ENCODE results near the gene NHLRC4.
A peak's percentile ranks its signal among the peaks of the same experiment; 100 is the strongest.

NHLRC4 gene

GRCh38 chr16:576823-577201 lies 10.0 kb downstream of the NHLRC4 start:
- no peak for DNase-seq
- H3K4me1 Mint-ChIP-seq, result peaks cover 9% of the 10 kb centered on the region
- no peak overlapping the region for H3K27ac Mint-ChIP-seq
- CTCF ChIA-PET, result interaction anchor here (1.4 to 1.7 kb wide), 2 partner anchors 9 to 11 kb away, joined by 3 read pairs; partner anchors contain the start of gene NHLRC4
- H3K36me3 Mint-ChIP-seq, result no peaks in the 10 kb centered on the region
- H3K9me3 Mint-ChIP-seq, result no peaks in the 10 kb centered on the region
- H3K4me3 Mint-ChIP-seq, result no peak overlapping the region
- H3K27me3 Mint-ChIP-seq, result no peaks in the 10 kb centered on the region

DNA sequence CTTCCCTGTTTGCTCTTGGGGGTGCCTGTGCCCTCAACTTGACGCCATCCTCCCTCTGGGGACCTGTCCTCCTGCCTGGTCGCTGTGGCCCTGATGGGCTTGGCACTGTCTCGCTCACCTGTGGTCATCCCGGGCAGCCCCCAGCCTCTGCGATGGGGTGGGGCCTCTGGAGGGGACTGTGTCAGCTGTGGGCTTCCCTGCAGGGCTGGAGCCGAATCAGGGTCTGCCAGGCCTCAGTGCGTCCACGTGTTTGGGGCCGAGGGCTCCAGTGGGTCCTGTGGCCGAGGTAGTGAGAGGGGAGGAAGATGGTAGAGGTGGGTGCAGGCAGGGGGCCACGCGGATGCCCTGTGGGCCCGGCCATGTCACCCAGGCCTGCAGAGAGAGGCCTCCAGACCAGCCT lies 11.0 kb downstream of the NHLRC4 start:
- Mint-ChIP-seq H3K9me3 (no peaks in the 10 kb centered on the region), H3K4me3 (no peak overlapping the region), H3K4me1 (peaks cover 7% of the 10 kb centered on the region), H3K27ac (no peak overlapping the region), H3K27me3 (no peaks in the 10 kb centered on the region), H3K36me3 (no peaks in the 10 kb centered on the region)
- CTCF ChIA-PET, result interaction anchor here (1.7 kb wide), 1 partner anchor 12 kb away, joined by 3 read pairs; the partner anchor contains the start of gene NHLRC4
- no peak for DNase-seq

GRCh38 chr16:578232-578869 lies 11.5 kb downstream of the NHLRC4 start:
- no peak for DNase-seq
- Mint-ChIP-seq H3K27ac (no peak overlapping the region), H3K27me3 (no peaks in the 10 kb centered on the region), H3K4me3 (no peak overlapping the region), H3K4me1 (peaks cover 7% of the 10 kb centered on the region), H3K9me3 (no peaks in the 10 kb centered on the region), H3K36me3 (no peaks in the 10 kb centered on the region)
- CTCF ChIA-PET, result interaction anchor here (1.0 kb wide), 3 partner anchors 12 to 22 kb away, joined by 3 to 4 read pairs (median 4); partner anchors contain the start of gene RAB40C

DNA sequence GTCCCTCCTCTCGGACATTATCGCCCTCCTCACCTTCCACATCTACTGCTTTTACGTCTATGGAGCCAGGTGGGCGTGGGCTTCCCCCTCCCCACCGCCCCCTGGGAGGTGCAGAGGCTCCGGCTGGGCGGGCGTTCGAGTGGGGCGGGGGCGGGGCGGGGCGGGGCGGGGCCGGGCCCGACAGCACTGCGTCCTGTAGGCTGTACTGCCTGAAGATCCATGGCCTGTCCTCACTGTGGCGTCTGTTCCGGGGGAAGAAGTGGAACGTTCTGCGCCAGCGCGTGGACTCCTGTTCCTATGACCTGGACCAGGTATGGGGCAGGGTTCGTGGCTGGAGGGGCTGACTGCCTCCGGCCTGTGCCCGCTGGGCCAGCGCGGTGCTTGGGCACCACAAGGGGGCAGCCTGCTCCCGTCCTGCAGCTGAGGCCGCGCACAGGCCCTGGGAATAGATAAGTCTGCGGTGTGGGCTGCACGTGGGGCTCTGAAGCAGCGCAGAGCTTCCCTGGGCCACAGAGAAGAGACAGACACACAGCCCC lies 12.1 kb downstream of the NHLRC4 start:
- Mint-ChIP-seq H3K4me3 (no peak overlapping the region), H3K36me3 (no peaks in the 10 kb centered on the region), H3K4me1 (peaks cover 7% of the 10 kb centered on the region), H3K9me3 (no peaks in the 10 kb centered on the region), H3K27ac (no peak overlapping the region), H3K27me3 (no peaks in the 10 kb centered on the region)
- CTCF ChIA-PET, result interaction anchor here (0.6 to 1.0 kb wide), 4 partner anchors 11 to 74 kb away, joined by 3 to 4 read pairs (median 4); partner anchors contain the start of gene RAB40C
- DNase-seq, result peak; percentile 79

GRCh38 chr16:580141-580945 lies 13.5 kb downstream of the NHLRC4 start:
- H3K9me3 Mint-ChIP-seq, result no peaks in the 10 kb centered on the region
- H3K36me3 Mint-ChIP-seq, result no peaks in the 10 kb centered on the region
- peaks cover 7% of the 10 kb centered on the region for H3K4me1 Mint-ChIP-seq
- no peak overlapping the region for H3K4me3 Mint-ChIP-seq
- CTCF ChIA-PET, result interaction anchor here (0.6 kb wide), 1 partner anchor 542 kb away, joined by 3 read pairs; no protein-coding TSS in a partner anchor
- no peak for DNase-seq
- H3K27me3 Mint-ChIP-seq, result peaks cover 2% of the 10 kb centered on the region
- no peak overlapping the region for H3K27ac Mint-ChIP-seq

- no peak for DNase-seq
- CTCF ChIA-PET, result interaction anchor here (0.6 kb wide), 1 partner anchor 543 kb away, joined by 3 read pairs; no protein-coding TSS in a partner anchor
- H3K36me3 Mint-ChIP-seq, result no peaks in the 10 kb centered on the region
- no peak overlapping the region for H3K4me3 Mint-ChIP-seq
- peaks cover 7% of the 10 kb centered on the region for H3K4me1 Mint-ChIP-seq
- no peak overlapping the region for H3K27ac Mint-ChIP-seq
- peaks cover 4% of the 10 kb centered on the region for H3K27me3 Mint-ChIP-seq
- H3K9me3 Mint-ChIP-seq, result no peaks in the 10 kb centered on the region
Observed at GRCh38 chr16:580946-581498, 14.2 kb downstream of the NHLRC4 start.

GRCh38 chr16:582218-582613 lies 15.4 kb downstream of the NHLRC4 start:
- CTCF ChIA-PET, result no interaction called here
- DNase-seq, result no peak
- H3K9me3 Mint-ChIP-seq, result no peaks in the 10 kb centered on the region
- peaks cover 7% of the 10 kb centered on the region for H3K4me1 Mint-ChIP-seq
- H3K27me3 Mint-ChIP-seq, result peaks cover 4% of the 10 kb centered on the region
- no peak overlapping the region for H3K27ac Mint-ChIP-seq
- no peaks in the 10 kb centered on the region for H3K36me3 Mint-ChIP-seq
- H3K4me3 Mint-ChIP-seq, result no peak overlapping the region

- peaks cover 10% of the 10 kb centered on the region for H3K4me1 Mint-ChIP-seq
- no peaks in the 10 kb centered on the region for H3K9me3 Mint-ChIP-seq
- DNase-seq, result no peak
- H3K36me3 Mint-ChIP-seq, result peaks cover 2% of the 10 kb centered on the region
- H3K27ac Mint-ChIP-seq, result no peak overlapping the region
- no peak overlapping the region for H3K4me3 Mint-ChIP-seq
- CTCF ChIA-PET, result no interaction called here
- peaks cover 4% of the 10 kb centered on the region for H3K27me3 Mint-ChIP-seq
Observed at GRCh38 chr16:582614-583331, 16.0 kb downstream of the NHLRC4 start.

GRCh38 chr16:583470-583814 lies 16.6 kb downstream of the NHLRC4 start:
- no peak overlapping the region for H3K27ac Mint-ChIP-seq
- no peak for DNase-seq
- no peaks in the 10 kb centered on the region for H3K9me3 Mint-ChIP-seq
- no peak overlapping the region for H3K4me3 Mint-ChIP-seq
- peaks cover 14% of the 10 kb centered on the region for H3K4me1 Mint-ChIP-seq
- H3K36me3 Mint-ChIP-seq, result peaks cover 2% of the 10 kb centered on the region
- CTCF ChIA-PET, result no interaction called here
- peaks cover 4% of the 10 kb centered on the region for H3K27me3 Mint-ChIP-seq

- CTCF ChIA-PET, result no interaction called here
Observed at GRCh38 chr16:583815-584591, 17.2 kb downstream of the NHLRC4 start.

GRCh38 chr16:585351-585750 lies 18.5 kb downstream of the NHLRC4 start:
- CTCF ChIA-PET, result interaction anchor here (1.3 kb wide), 1 partner anchor 8 kb away, joined by 3 read pairs; no protein-coding TSS in a partner anchor
- Mint-ChIP-seq H3K4me1 (peaks cover 10% of the 10 kb centered on the region), H3K27ac (no peak overlapping the region), H3K4me3 (no peak overlapping the region), H3K27me3 (peaks cover 4% of the 10 kb centered on the region), H3K9me3 (no peaks in the 10 kb centered on the region), H3K36me3 (peaks cover 2% of the 10 kb centered on the region)
- no peak for DNase-seq

More at GRCh38 chr16:583815-584591, 17.2 kb downstream of the NHLRC4 start:
- H3K27me3 Mint-ChIP-seq, result peaks cover 4% of the 10 kb centered on the region
- no peak overlapping the region for H3K4me3 Mint-ChIP-seq
- peaks cover 13% of the 10 kb centered on the region for H3K4me1 Mint-ChIP-seq
- peaks cover 2% of the 10 kb centered on the region for H3K36me3 Mint-ChIP-seq
- no peak overlapping the region for H3K27ac Mint-ChIP-seq
- no peaks in the 10 kb centered on the region for H3K9me3 Mint-ChIP-seq
- DNase-seq, result no peak

DNA sequence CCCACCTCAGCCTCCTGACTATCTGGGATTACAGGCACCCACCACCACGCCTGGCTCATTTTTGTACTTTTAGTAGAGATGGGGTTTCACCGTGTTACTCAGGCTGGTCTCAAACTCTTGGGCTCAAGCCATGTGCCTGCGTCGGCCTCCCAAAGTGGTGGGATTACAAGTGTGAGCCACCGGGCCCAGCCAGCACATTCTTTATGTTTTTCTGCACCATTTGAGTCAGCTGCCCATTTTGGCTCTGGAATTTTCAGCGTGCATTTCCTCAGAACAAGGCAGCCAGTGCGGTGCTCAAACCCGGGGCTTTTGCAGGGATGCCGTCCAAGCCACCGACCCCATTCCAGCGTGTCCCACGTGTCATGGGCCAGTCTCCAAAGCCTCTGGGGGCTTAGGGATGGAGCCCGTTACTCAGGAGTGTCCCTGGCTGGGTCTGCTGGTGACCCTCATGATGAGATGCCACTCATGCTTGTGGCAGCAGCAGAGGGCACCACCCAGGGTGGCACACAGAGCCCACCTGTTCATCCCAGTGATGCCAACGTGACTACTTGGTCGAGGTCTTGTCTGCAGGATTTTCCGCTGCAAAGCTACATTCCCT lies 19.3 kb downstream of the NHLRC4 start:
- H3K36me3 Mint-ChIP-seq, result peaks cover 2% of the 10 kb centered on the region
- no peak overlapping the region for H3K27ac Mint-ChIP-seq
- no peak overlapping the region for H3K4me3 Mint-ChIP-seq
- peaks cover 17% of the 10 kb centered on the region for H3K4me1 Mint-ChIP-seq
- no peaks in the 10 kb centered on the region for H3K9me3 Mint-ChIP-seq
- H3K27me3 Mint-ChIP-seq, result peaks cover 4% of the 10 kb centered on the region
- no peak for DNase-seq
- CTCF ChIA-PET, result interaction anchor here (1.3 kb wide), 1 partner anchor 9 kb away, joined by 3 read pairs; no protein-coding TSS in a partner anchor
